Measurements from ENCODE around the gene TRPM1.

DNA sequence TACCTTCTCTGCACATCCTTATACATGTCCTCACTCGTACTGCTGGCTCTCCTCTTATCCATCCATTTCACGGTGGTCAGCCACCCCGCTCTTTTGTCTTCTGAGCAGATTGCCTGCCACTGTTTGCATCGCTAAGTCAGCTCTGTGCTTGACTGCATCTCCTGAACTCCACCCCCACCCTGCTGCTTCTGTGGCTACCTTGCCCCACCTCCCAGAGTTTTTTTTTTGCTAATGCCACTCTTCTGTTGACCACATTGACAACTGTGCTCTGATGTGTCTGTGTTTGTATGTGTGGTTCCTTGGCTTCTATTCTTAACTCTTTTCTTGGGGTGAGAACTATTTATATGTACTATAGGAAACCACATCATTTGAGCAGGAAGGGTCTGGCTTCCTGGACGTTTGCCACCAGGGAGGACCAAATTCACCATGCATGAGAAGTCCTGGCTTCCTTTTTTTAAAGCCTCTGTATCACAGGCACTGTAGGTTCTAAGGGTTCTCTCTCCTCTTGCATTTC is 97.2 kb downstream of the TRPM1 start:
- TF ChIP-seq EZH2 (IDR thresholded peaks at IDR 0.05; ENCODE audit: low read length, missing control alignments), result no peak
- TF ChIP-seq, protein P1, sequence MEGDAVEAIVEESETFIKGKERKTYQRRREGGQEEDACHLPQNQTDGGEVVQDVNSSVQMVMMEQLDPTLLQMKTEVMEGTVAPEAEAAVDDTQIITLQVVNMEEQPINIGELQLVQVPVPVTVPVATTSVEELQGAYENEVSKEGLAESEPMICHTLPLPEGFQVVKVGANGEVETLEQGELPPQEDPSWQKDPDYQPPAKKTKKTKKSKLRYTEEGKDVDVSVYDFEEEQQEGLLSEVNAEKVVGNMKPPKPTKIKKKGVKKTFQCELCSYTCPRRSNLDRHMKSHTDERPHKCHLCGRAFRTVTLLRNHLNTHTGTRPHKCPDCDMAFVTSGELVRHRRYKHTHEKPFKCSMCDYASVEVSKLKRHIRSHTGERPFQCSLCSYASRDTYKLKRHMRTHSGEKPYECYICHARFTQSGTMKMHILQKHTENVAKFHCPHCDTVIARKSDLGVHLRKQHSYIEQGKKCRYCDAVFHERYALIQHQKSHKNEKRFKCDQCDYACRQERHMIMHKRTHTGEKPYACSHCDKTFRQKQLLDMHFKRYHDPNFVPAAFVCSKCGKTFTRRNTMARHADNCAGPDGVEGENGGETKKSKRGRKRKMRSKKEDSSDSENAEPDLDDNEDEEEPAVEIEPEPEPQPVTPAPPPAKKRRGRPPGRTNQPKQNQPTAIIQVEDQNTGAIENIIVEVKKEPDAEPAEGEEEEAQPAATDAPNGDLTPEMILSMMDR (conservative IDR thresholded peaks at IDR 0.05 in 1 of 2, IDR thresholded peaks at IDR 0.05 in 1 of 2; ENCODE audit: low read depth in 1 of 2, low read length in 2 of 2), result no peak

Data from fibroblast of lung (primary cell).